Colonic mucosa (tissue), 4 donors: Measurements from ENCODE around the gene UBTD2. TPM values are rescaled to one million over a fixed set of nuclear protein-coding genes. Genes with fewer than 3 reads are reported as not detected.

Experiments
- DNase-seq: peaks from one replicate; pipeline ENCODE4 v3.0.0-alpha.2; 2020
- H3K27ac ChIP-seq: fragments of 200-600 bp; one replicate; pipeline ENCODE4 v1.8.0; 2021
- H3K27me3 ChIP-seq: fragments of 200-600 bp; one replicate; pipeline ENCODE4 v1.8.0; 2021
- H3K36me3 ChIP-seq: fragments of 200-600 bp; one replicate; pipeline ENCODE4 v1.8.0; 2021
- H3K4me1 ChIP-seq: fragments of 200-600 bp; one replicate; pipeline ENCODE4 v1.8.0; 2021; ENCODE audit warnings: mild to moderate bottlenecking
- H3K4me3 ChIP-seq: fragments of 200-600 bp; one replicate; pipeline ENCODE4 v1.8.0; 2021
- H3K9ac ChIP-seq, 2 donors: one replicate each; pipeline ENCODE4 v1.7.0; 2013; ENCODE audit warnings: control low read depth in 2 of 2, low read depth in 2 of 2, low read length in 2 of 2
- H3K9me3 ChIP-seq: fragments of 200-600 bp; one replicate; pipeline ENCODE4 v1.8.0; 2021
- CTCF ChIP-seq: fragments of 200-600 bp; IDR thresholded peaks from one replicate; pipeline ENCODE4 v1.8.0; 2022; ENCODE audit warnings: antibody characterized with exemption, mild to moderate bottlenecking
- intact Hi-C: fragments of 100-400 bp; cut with DNase I; formaldehyde crosslinking; loops from one replicate; pipeline ENCODE4 v1.14.1; 2022
- total RNA-seq, 2 donors: library from RNA; stranded (reverse); fragmentation: NEBNext Ultra II Directional in 1 of 2; extraction: Animal tissue kit (Norgen Biotek cat#: 25700) in 1 of 2; gene quantifications; one replicate each; pipeline ENCODE4 v1.2.1, GENCODE V29; 2021
- donor health status: healthy.
- donor health status: DM: no; HTN: no; CAD: no.
- donor health status: DM: no; HTN: no; CAD: no.

UBTD2 gene
- total RNA-seq, 2 donors from 2014 or later = 15.4 to 24.3 TPM

DNA sequence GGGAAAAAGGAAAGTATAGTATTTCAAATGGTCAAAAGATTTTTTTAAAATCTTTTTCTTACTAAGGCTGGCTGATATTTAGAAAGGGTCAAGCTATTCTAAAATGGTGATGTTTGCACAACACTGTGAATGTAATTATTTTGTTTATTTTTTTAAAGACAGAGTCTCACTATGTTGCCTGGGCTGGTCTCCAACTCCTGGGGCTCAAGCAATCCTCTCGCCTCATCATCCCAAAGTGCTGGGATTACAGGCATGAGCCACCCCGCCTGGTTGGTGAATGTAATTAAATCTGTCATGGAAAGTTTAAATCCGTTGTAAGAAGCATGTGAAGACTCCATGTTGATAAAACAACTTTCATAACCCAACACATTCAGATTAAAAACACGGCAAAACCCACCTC is 2.6 kb downstream of the UBTD2 start:
- H3K36me3 ChIP-seq = no peaks in the 10 kb centered on the region
- DNase-seq = no peak
- peaks cover 11% of the 10 kb centered on the region for H3K4me1 ChIP-seq
- no peak overlapping the region for H3K27ac ChIP-seq
- no peak overlapping the region for H3K4me3 ChIP-seq
- H3K9ac ChIP-seq = no peak overlapping the region
- H3K27me3 ChIP-seq = no peaks in the 10 kb centered on the region
- intact Hi-C loops = loop anchor here (5.0 kb wide), 1 partner anchor 94 kb away; the partner anchor contains the start of gene STK10
- TF ChIP-seq CTCF = no peak
- H3K9me3 ChIP-seq = no peaks in the 10 kb centered on the region

DNA sequence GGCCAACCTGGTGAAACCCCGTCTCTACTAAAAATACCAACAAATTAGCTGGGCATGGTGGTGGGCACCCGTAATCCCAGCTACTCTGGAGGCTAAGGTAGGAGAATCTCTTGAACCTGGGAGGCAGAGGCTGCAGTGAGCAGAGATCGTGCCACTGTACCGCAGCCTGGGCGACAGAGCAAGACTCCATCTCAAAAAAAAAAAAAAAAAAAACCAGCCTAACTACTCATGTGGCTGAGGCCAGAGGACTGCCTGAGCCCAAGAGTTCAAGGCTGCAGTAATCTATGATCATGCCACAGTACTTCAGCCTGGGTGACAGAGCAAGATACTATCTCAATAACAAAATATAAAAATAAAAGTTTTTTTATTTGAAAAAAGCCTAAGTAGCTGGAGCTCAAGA is 3.2 kb downstream of the UBTD2 start:
- no peak for DNase-seq
- H3K4me1 ChIP-seq = peaks cover 11% of the 10 kb centered on the region
- intact Hi-C loops = loop anchor here (5.0 kb wide), 1 partner anchor 93 kb away; the partner anchor contains the start of gene STK10
- no peaks in the 10 kb centered on the region for H3K27me3 ChIP-seq
- H3K4me3 ChIP-seq = no peak overlapping the region
- H3K27ac ChIP-seq = no peak overlapping the region
- no peak for TF ChIP-seq CTCF
- H3K36me3 ChIP-seq = no peaks in the 10 kb centered on the region
- no peak overlapping the region for H3K9ac ChIP-seq
- H3K9me3 ChIP-seq = no peaks in the 10 kb centered on the region

GRCh38 chr5:172278356-172278755 is 5.2 kb downstream of the UBTD2 start:
- no peaks in the 10 kb centered on the region for H3K36me3 ChIP-seq
- no peak overlapping the region for H3K9ac ChIP-seq
- H3K4me3 ChIP-seq = no peak overlapping the region
- no peaks in the 10 kb centered on the region for H3K9me3 ChIP-seq
- H3K27ac ChIP-seq = no peak overlapping the region
- intact Hi-C loops = no loop called here
- DNase-seq = no peak
- no peak for TF ChIP-seq CTCF
- H3K27me3 ChIP-seq = no peaks in the 10 kb centered on the region
- peaks cover 11% of the 10 kb centered on the region for H3K4me1 ChIP-seq

GRCh38 chr5:172276214-172276613 is 7.3 kb downstream of the UBTD2 start:
- Histone ChIP-seq H3K27me3 (no peaks in the 10 kb centered on the region), H3K9ac (no peak overlapping the region), H3K36me3 (no peaks in the 10 kb centered on the region), H3K27ac (no peak overlapping the region), H3K4me1 (peaks cover 4% of the 10 kb centered on the region), H3K4me3 (no peak overlapping the region), H3K9me3 (no peaks in the 10 kb centered on the region)
- intact Hi-C loops = no loop called here
- no peak for DNase-seq
- TF ChIP-seq CTCF = no peak

- no peak for DNase-seq
- Histone ChIP-seq H3K9ac (no peak overlapping the region), H3K4me1 (no peaks in the 10 kb centered on the region), H3K9me3 (no peaks in the 10 kb centered on the region), H3K27ac (no peak overlapping the region), H3K4me3 (no peak overlapping the region), H3K27me3 (no peaks in the 10 kb centered on the region), H3K36me3 (no peaks in the 10 kb centered on the region)
- no peak for TF ChIP-seq CTCF
- intact Hi-C loops = no loop called here
Measured at GRCh38 chr5:172274951-172275753, 8.4 kb downstream of the UBTD2 start.
